ENCODE measurements around the gene WEE2.

GRCh38 chr7:141663081-141663849 is 44.9 kb upstream of the WEE2 start:
- TF ChIP-seq EP300 (IDR thresholded peaks at IDR 0.05), result no peak
- TF ChIP-seq POLR2AphosphoS5 (IDR thresholded peaks at IDR 0.05), result peak in 2 of 3 donors; percentile 40 to 80
- no peak for TF ChIP-seq CTCF (IDR thresholded peaks at IDR 0.05)

All from stomach (tissue), 4 donors.